Naive thymus-derived CD4-positive, alpha-beta T cell (primary cell): ENCODE results near the gene MIPEP. TPM values are rescaled to one million over a fixed set of nuclear protein-coding genes. Genes with fewer than 3 reads are reported as not detected.
"Not testable (repeated sequence)": the region's sequence is repeated elsewhere in the genome, so short reads cannot be mapped to it uniquely, and the experiment has no call there.

Experiments used
- ATAC-seq: fragments of 150-1000 bp; cut with Tn5 transposase; 2 replicates; pipeline ENCODE4 v1.10.0; 2021; ENCODE audit warnings: mild to moderate bottlenecking, moderate library complexity
- CTCF ChIA-PET: fragments of 350-600 bp; sonication (Branson Sonifier 250); formaldehyde crosslinking; loops from one replicate; lab custom pipeline; 2021; ENCODE audit warnings: antibody characterized with exemption; lab: Charles Lee
- POLR2A ChIA-PET: fragments of 350-600 bp; sonication (Branson Sonifier 250); formaldehyde crosslinking; loops from one replicate; lab custom pipeline; 2021; ENCODE audit warnings: antibody characterized with exemption, inconsistent platforms; lab: Charles Lee
- DNase-seq, 9 donors: peaks; one replicate each; pipeline versions ENCODE4 v3.0.0 to v3.0.0-alpha.2; 2020 to 2022; ENCODE audit warnings: mixed read lengths in 1 of 9
- H3K27ac ChIP-seq: one replicate; pipeline ENCODE4 v1.7.0; 2013; ENCODE audit warnings: mild to moderate bottlenecking, low read depth, low read length, moderate library complexity
- H3K27me3 ChIP-seq, 2 donors: one replicate each; pipeline ENCODE4 v1.7.0; 2013; ENCODE audit warnings: low read length in 2 of 2, mild to moderate bottlenecking in 2 of 2, moderate library complexity in 2 of 2; ENCODE audit not compliant: control insufficient read depth in 2 of 2, insufficient read depth in 2 of 2
- H3K36me3 ChIP-seq, 3 experiments: 1 replicate in 2 of 3; 2 replicates in 1 of 3; pipeline ENCODE4 v1.7.0; 2013; ENCODE audit warnings: low read length in 3 of 3, mild to moderate bottlenecking in 3 of 3, moderate library complexity in 1 of 3; ENCODE audit not compliant: insufficient read depth in 3 of 3, control insufficient read depth in 2 of 3
- H3K4me1 ChIP-seq, 2 donors: one replicate each; pipeline ENCODE4 v1.7.0; 2013; ENCODE audit warnings: low read length in 2 of 2, mild to moderate bottlenecking in 2 of 2, moderate library complexity in 1 of 2; ENCODE audit not compliant: control insufficient read depth in 2 of 2, insufficient read depth in 2 of 2
- H3K4me3 ChIP-seq: 2 replicates; pipeline ENCODE4 v1.7.0; 2013; ENCODE audit warnings: mild to moderate bottlenecking, low read length
- H3K9me3 ChIP-seq, 3 experiments: 1 replicate in 2 of 3; 2 replicates in 1 of 3; pipeline ENCODE4 v1.7.0; 2013; ENCODE audit warnings: low read length in 3 of 3; ENCODE audit not compliant: control insufficient read depth in 2 of 3
- H3K27ac Mint-ChIP-seq, 9 donors: one replicate each; pipeline ENCODE4 v1.8.0; 2020 to 2022; ENCODE audit warnings: mixed read lengths in 9 of 9, mild to moderate bottlenecking in 8 of 9, moderate library complexity in 5 of 9, inconsistent platforms in 2 of 9
- H3K27me3 Mint-ChIP-seq, 5 donors: one replicate each; pipeline ENCODE4 v1.8.0; 2021 to 2022; ENCODE audit warnings: mixed read lengths in 5 of 5, mild to moderate bottlenecking in 1 of 5
- H3K36me3 Mint-ChIP-seq, 5 donors: one replicate each; pipeline ENCODE4 v1.8.0; 2020 to 2022; ENCODE audit warnings: mixed read lengths in 5 of 5, mild to moderate bottlenecking in 3 of 5, inconsistent platforms in 1 of 5
- H3K4me1 Mint-ChIP-seq, 7 donors: one replicate each; pipeline ENCODE4 v1.8.0; 2020 to 2022; ENCODE audit warnings: mixed read lengths in 7 of 7, mild to moderate bottlenecking in 3 of 7, inconsistent platforms in 1 of 7
- H3K4me3 Mint-ChIP-seq, 10 donors: one replicate each; pipeline ENCODE4 v1.8.0; 2020 to 2022; ENCODE audit warnings: mild to moderate bottlenecking in 10 of 10, mixed read lengths in 10 of 10, moderate library complexity in 6 of 10, inconsistent platforms in 2 of 10
- H3K9me3 Mint-ChIP-seq, 11 donors: one replicate each; pipeline ENCODE4 v1.8.0; 2020 to 2022; ENCODE audit warnings: mixed read lengths in 11 of 11, mild to moderate bottlenecking in 4 of 11, inconsistent platforms in 1 of 11, moderate library complexity in 1 of 11
- intact Hi-C, 2 donors: fragments of 100-400 bp; cut with micrococcal nuclease; formaldehyde crosslinking; loops; one replicate each; pipeline ENCODE4 v1.15.1; 2023
- polyA plus RNA-seq, 2 donors: library from polyadenylated mRNA; unstranded; fragments of 300-500 nt; fragmentation: Illumina TruSeq; gene quantifications; one replicate each; pipeline ENCODE4 v1.2.3, GENCODE V29; 2021
- total RNA-seq, 6 experiments: library from RNA in 5 of 6; stranded (reverse) in 5 of 6; gene quantifications; 1 replicate in 5 of 6; 2 replicates in 1 of 6; pipeline ENCODE4 v1.2.3 and lab custom pipeline; 2021 to 2026

The MIPEP gene
- total and polyA plus RNA-seq, 7 experiments from 2014 or later = 8.0 to 20.7 (median 9.5) TPM

- peaks cover 7 to 50% (median 15%) of the 10 kb centered on the region in 5 donors for H3K36me3 Mint-ChIP-seq
- H3K27ac Mint-ChIP-seq, H3K4me1 ChIP-seq, H3K4me3 ChIP-seq, H3K27me3 Mint-ChIP-seq, H3K9me3 ChIP-seq, intact Hi-C loops, H3K4me3 Mint-ChIP-seq, DNase-seq, H3K27me3 ChIP-seq, H3K4me1 Mint-ChIP-seq, CTCF ChIA-PET, H3K27ac ChIP-seq, H3K9me3 Mint-ChIP-seq, ATAC-seq, POLR2A ChIA-PET: not testable (repeated sequence)
- H3K36me3 ChIP-seq = peaks cover 0 to 17% (median 0%) of the 10 kb centered on the region in 3 experiments
Measured at GRCh38 chr13:23880493-23881401, 8.5 kb downstream of the MIPEP start.

- ChIA-PET POLR2A (no interaction called here), CTCF (interaction anchor here (1.2 kb wide), 1 partner anchor 469 kb away, joined by 3 read pairs; no protein-coding TSS in a partner anchor)
- H3K4me1 Mint-ChIP-seq = no peaks in the 10 kb centered on the region
- no peak for ATAC-seq
- intact Hi-C loops = no loop called here
- Histone ChIP-seq H3K27me3 (no peaks in the 10 kb centered on the region), H3K4me3 (no peak overlapping the region), H3K9me3 (no peaks in the 10 kb centered on the region), H3K27ac (no peak overlapping the region), H3K36me3 (peaks cover 0 to 17% (median 0%) of the 10 kb centered on the region in 3 experiments), H3K4me1 (no peaks in the 10 kb centered on the region)
- H3K27ac Mint-ChIP-seq = no peak overlapping the region
- H3K9me3 Mint-ChIP-seq = no peaks in the 10 kb centered on the region
- H3K36me3 Mint-ChIP-seq = peaks cover 0 to 33% (median 8%) of the 10 kb centered on the region in 5 donors
- DNase-seq = no peak
- H3K4me3 Mint-ChIP-seq = no peak overlapping the region
- no peaks in the 10 kb centered on the region for H3K27me3 Mint-ChIP-seq
Measured at GRCh38 chr13:23877286-23877685, 11.9 kb downstream of the MIPEP start.

GRCh38 chr13:23876265-23876664 lies 12.9 kb downstream of the MIPEP start:
- intact Hi-C loops = loop anchor here in 1 of 2 donors (1.0 kb wide), 1 partner anchor 344 kb away; no protein-coding TSS in a partner anchor
- H3K27me3 Mint-ChIP-seq = no peaks in the 10 kb centered on the region
- ChIA-PET CTCF (interaction anchor here (1.0 kb wide), 1 partner anchor 352 kb away, joined by 4 read pairs; no protein-coding TSS in a partner anchor), POLR2A (no interaction called here)
- H3K4me3 ChIP-seq = no peak overlapping the region
- peak overlapping the region in 1 of 9 donors; percentile 14 for H3K27ac Mint-ChIP-seq
- no peak for ATAC-seq
- H3K4me3 Mint-ChIP-seq = no peak overlapping the region
- H3K36me3 ChIP-seq = peaks cover 0 to 13% (median 0%) of the 10 kb centered on the region in 3 experiments
- H3K4me1 ChIP-seq = no peaks in the 10 kb centered on the region
- H3K27me3 ChIP-seq = no peaks in the 10 kb centered on the region
- no peaks in the 10 kb centered on the region for H3K9me3 Mint-ChIP-seq
- peaks cover 0 to 26% (median 7%) of the 10 kb centered on the region in 5 donors for H3K36me3 Mint-ChIP-seq
- H3K9me3 ChIP-seq = no peaks in the 10 kb centered on the region
- H3K4me1 Mint-ChIP-seq = no peaks in the 10 kb centered on the region
- no peak for DNase-seq
- no peak overlapping the region for H3K27ac ChIP-seq

- Mint-ChIP-seq H3K9me3 (no peaks in the 10 kb centered on the region), H3K36me3 (peaks cover 0 to 7% (median 0%) of the 10 kb centered on the region in 5 donors), H3K27ac (no peak overlapping the region), H3K27me3 (no peaks in the 10 kb centered on the region), H3K4me1 (no peaks in the 10 kb centered on the region), H3K4me3 (no peak overlapping the region)
- ATAC-seq = no peak
- Histone ChIP-seq H3K27ac (no peak overlapping the region), H3K4me1 (no peaks in the 10 kb centered on the region), H3K9me3 (no peaks in the 10 kb centered on the region), H3K27me3 (no peaks in the 10 kb centered on the region), H3K4me3 (no peak overlapping the region), H3K36me3 (no peaks in the 10 kb centered on the region)
- peak in 4 of 9 donors; percentile 11 to 30 (median 23) for DNase-seq
- ChIA-PET POLR2A (no interaction called here), CTCF (interaction anchor here (1.8 kb wide), 1 partner anchor 405 kb away, joined by 11 read pairs; no protein-coding TSS in a partner anchor)
- intact Hi-C loops = loop anchor here (1.0 to 5.0 kb wide), 9 partner anchors 18 to 464 kb away; partner anchors contain the start of gene MIPEP (in 1 of the 2)
Measured at GRCh38 chr13:23871616-23872220, 17.5 kb downstream of the MIPEP start.

- Histone ChIP-seq H3K27me3 (no peaks in the 10 kb centered on the region), H3K36me3 (no peaks in the 10 kb centered on the region), H3K4me3 (no peak overlapping the region), H3K4me1 (no peaks in the 10 kb centered on the region), H3K27ac (no peak overlapping the region), H3K9me3 (no peaks in the 10 kb centered on the region)
- ChIA-PET POLR2A (no interaction called here), CTCF (interaction anchor here (0.7 to 0.8 kb wide), 5 partner anchors 8 to 464 kb away, joined by 3 to 7 read pairs (median 3); no protein-coding TSS in a partner anchor)
- H3K27ac Mint-ChIP-seq = no peak overlapping the region
- no peaks in the 10 kb centered on the region for H3K9me3 Mint-ChIP-seq
- ATAC-seq (no peak), DNase-seq (no peak)
- intact Hi-C loops = loop anchor here (1.0 to 5.0 kb wide), 9 partner anchors 19 to 463 kb away; partner anchors contain the start of gene MIPEP (in 1 of the 2)
- H3K4me1 Mint-ChIP-seq = peaks cover 0 to 2% (median 0%) of the 10 kb centered on the region in 7 donors
- peaks cover 0 to 9% (median 5%) of the 10 kb centered on the region in 5 donors for H3K36me3 Mint-ChIP-seq
- no peak overlapping the region for H3K4me3 Mint-ChIP-seq
- H3K27me3 Mint-ChIP-seq = no peaks in the 10 kb centered on the region
Measured at GRCh38 chr13:23870356-23871140, 18.7 kb downstream of the MIPEP start.

- ChIA-PET CTCF (no interaction called here), POLR2A (no interaction called here)
- H3K36me3 ChIP-seq = no peaks in the 10 kb centered on the region
- no peaks in the 10 kb centered on the region for H3K9me3 ChIP-seq
- H3K27ac ChIP-seq = no peak overlapping the region
- Mint-ChIP-seq H3K27me3 (no peaks in the 10 kb centered on the region), H3K36me3 (peaks cover 0 to 9% (median 6%) of the 10 kb centered on the region in 5 donors), H3K4me3 (no peak overlapping the region), H3K9me3 (no peaks in the 10 kb centered on the region), H3K4me1 (peaks cover 0 to 2% (median 0%) of the 10 kb centered on the region in 7 donors), H3K27ac (peak overlapping the region in 1 of 9 donors; percentile 77)
- intact Hi-C loops = no loop called here
- no peak overlapping the region for H3K4me3 ChIP-seq
- H3K27me3 ChIP-seq = no peaks in the 10 kb centered on the region
- ATAC-seq (no peak), DNase-seq (no peak)
- no peaks in the 10 kb centered on the region for H3K4me1 ChIP-seq
Measured at GRCh38 chr13:23868521-23868920, 20.7 kb downstream of the MIPEP start.
